CD4-positive, alpha-beta T cell treated with Interleukin-17A for 4 hours (primary cell): ENCODE results near the gene SHOC2.
A peak's percentile ranks its signal among the peaks of the same experiment; 100 is the strongest.

Experiments
- DNase-seq: peaks from one replicate; pipeline ENCODE4 v3.0.0-alpha.2; 2020; ENCODE audit warnings: mixed read lengths

SHOC2 gene

GRCh38 chr10:110985497-110986275 is 66.3 kb downstream of the SHOC2 start:
- no peak for DNase-seq

- no peak for DNase-seq
Measured at GRCh38 chr10:110989016-110989415, 69.6 kb downstream of the SHOC2 start.

GRCh38 chr10:110992006-110992800 is 72.8 kb downstream of the SHOC2 start:
- no peak for DNase-seq

DNA sequence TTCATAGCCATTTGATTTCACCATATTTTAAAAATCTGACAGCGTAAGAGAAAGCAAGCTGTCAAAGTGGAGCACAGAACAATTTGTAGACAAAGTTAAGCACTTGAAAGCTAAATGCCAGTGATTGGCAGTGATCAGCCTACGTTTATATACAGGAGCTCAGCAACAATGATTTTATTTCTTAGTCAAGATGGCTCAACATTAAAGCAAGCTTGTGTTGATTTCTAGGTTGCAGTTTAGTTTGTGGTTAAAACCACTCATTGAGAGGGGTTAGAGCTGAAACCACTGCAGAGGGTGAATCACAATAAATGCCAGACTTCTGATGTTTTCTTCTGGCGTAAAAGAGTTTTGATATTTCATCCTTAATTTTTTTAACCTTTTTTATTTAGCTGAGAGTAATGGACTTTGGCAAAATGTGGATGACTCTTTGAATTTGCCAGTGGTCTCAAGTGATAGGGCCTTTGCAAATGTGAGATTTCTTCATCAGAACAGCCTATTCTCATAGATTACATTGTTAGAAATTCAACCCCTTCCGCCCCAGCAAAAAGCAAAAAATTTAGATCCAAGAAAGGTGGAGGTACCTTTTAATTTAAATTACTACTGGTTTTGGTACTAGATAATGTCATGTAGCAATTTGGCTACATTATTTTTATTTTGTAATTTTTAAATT is 73.8 kb downstream of the SHOC2 start:
- peak; percentile 27 for DNase-seq

DNA sequence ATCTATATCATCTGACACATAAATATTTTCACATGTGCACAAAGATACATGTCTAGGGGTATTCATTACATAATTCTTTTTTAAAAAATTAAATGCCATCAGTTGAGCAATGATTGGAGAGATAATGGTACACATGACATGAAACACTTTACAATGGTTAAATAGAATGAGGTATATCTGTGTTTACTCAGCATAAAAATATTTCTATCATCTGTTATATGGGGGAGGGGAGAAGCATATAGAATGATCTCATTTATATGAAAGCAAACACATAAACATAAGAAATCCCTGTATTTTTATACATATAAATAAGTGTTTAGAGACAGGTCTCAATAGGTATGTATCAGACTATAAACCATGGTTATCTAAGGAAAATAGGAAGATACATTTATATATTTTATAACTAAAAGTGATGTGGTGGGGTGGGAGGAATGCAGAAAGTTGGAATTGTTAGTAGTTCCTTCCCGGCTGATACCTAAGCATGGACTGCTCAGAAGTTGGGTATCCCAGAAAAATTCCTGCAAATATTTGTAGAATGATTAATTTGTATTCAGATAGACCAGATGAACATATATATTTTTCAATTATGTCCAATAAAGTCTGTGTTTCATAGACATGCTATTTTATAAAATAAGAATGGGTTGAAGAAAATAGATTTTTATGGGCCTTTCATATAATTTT is 75.1 kb downstream of the SHOC2 start:
- no peak for DNase-seq

DNA sequence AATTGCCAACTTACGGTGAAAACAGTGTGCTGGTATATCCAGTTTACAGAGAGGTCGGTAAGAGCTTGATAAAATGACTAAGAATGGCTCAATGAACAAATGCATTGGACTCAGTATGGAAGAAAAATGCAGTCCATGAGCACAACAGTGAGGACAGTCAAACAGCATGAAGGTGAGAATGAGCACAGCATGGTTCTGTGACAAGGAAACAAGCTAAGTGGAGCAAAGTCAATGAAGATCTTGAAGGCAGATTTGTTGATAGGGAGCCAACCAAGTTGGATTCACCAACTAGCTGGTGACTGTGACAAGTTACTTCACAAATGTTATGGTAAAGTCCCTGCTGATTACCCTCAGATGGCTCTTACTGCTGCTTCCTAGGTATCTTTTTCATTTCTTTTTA is 75.9 kb downstream of the SHOC2 start:
- no peak for DNase-seq

GRCh38 chr10:110996256-110996655 is 76.9 kb downstream of the SHOC2 start:
- no peak for DNase-seq

DNA sequence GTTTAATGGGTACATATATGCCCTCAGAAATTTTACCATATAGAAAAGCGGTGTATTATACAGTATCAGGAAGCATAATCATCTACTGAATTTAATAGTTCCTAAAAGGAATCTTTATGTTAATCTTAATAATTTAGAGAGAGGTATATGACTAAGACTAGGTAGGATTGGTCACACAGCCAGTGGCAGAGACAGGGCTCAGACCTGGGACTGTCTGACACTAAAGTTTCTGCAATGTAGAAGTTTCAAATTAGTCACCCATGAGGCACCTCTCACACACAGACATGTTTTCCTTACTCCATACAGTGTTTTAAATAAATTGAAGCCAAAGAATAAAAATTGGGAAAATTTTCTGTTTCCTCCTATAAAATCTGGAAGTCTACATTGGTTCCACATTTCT is 84.6 kb downstream of the SHOC2 start:
- DNase-seq = no peak

- no peak for DNase-seq
Measured at GRCh38 chr10:111007486-111007885, 88.1 kb downstream of the SHOC2 start.

- no peak for DNase-seq
Measured at GRCh38 chr10:111015181-111015580, 95.8 kb downstream of the SHOC2 start.

- DNase-seq = no peak
Measured at GRCh38 chr10:111017098-111017497, 97.7 kb downstream of the SHOC2 start.

DNA sequence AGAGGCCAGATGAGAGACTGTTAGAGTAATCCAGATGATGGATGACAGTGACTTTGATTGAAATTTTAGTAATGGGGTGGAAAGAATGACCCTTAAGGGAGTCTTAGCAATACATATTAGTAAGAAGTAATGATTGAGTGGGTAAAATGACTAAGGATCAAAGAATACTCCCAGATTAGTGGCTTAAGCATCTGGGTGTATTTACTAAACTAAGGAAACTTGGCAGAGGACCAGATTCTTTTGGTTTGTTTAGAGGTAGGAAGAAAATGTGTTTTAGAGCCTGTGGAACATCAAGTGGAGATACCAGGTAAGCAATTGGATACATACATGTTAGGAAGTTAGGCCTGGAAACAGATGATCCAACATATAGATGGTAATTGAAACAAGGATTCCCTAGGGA is 98.6 kb downstream of the SHOC2 start:
- DNase-seq = no peak

DNA sequence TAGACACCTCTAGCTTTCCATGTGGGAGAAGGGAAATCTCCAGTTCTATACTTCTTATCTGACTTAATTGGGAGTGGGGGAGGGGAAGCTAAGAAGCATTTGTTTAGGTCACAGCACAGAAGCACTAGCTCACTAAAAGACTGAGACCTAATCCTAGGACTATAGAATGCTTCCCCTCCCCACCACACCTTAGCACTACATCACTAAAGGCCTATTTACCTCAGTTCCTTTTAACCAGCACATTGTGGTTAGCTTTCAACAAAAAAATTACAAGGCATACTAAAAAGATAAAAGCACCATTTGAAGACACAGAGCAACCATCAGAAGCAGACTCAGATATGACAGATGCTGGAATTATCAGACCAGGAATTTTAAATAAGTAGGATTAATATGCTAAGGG is 103.7 kb downstream of the SHOC2 start:
- no peak for DNase-seq

DNA sequence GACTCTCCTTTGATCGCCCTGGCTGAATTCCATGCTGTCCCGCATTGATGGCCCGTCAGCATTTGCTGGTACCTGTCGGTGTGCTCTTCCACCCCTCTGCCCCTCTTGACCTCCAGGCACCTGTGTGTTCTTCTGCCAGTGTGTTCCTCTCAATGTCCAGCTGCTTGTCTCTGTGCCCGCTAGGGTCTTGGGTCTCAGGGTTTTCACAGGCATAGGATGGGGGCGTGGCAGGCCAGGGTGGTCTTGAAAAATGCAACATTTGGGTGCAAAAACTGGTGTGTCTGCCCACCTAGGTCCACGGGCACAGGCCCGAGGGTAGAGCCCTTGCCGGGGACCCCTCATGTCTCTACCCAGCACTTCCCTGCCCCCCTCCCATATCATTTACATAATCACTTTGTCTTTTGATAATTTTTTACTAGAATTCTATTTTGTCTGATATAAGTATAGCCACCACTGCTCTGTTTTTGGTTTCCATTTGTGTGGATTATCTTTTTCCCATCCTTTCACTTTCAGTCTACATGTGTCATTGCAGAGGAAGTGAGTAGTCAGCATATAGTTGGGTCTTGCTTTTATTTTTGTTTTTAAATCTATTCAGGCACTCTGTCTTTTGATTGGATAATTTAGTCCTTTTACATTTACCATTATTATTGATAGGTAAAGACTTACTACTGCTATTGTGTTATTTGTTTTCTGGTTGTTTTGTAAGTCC is 110.8 kb downstream of the SHOC2 start:
- no peak for DNase-seq

DNA sequence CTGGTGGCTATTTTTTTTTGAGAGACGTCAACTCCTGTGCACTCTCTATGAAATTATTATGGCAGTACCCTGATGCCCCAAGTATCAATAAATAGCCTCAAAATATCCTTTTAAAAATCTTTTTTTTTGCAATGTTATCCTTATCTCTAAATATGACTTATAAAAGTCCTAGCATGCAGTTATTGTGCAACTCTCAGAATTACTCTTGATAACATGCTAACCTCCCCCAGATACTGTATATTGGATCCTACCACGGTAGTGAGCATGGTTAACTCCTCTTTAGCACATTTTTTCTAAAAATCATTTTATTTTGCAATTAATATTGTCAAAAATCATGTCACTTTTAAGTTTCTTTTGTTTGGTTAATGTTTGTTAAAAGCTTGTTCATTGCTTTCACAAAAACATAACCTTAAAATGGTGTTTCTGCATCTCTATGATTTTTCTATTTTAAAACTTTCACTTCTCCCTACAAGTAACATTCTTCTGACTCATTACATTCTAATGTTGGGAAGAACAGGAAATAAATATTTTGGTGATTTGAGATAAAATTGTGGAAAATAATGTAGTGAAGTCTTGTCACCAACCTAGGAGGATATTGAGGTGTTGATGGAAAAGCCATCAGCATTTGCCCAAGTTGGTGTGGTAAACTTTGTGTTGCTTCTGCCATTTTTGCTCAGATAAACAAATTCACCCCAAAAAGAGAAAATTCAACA is 115.3 kb downstream of the SHOC2 start:
- DNase-seq = no peak

- DNase-seq = no peak
Measured at GRCh38 chr10:111035542-111035941, 116.1 kb downstream of the SHOC2 start.

GRCh38 chr10:111037858-111038257 is 118.5 kb downstream of the SHOC2 start:
- DNase-seq = no peak

DNA sequence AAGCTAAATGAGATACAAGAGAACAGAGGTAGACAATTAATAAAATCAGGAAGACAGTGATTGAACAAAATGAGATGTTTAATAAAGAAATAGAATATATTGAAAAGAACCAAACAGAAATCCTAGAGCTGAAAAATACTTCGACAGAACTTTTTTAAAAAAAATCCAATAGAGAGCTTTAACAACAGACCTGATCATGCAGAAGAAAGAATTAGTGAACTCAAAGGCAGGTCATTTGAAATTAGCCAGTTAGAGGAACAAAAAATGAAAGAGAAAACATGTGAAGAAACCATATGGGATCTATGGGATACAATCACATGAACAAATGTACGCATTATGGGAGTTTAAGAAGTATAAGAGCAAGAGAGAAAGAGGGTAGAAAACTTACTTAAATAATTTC is 120.1 kb downstream of the SHOC2 start:
- no peak for DNase-seq

DNA sequence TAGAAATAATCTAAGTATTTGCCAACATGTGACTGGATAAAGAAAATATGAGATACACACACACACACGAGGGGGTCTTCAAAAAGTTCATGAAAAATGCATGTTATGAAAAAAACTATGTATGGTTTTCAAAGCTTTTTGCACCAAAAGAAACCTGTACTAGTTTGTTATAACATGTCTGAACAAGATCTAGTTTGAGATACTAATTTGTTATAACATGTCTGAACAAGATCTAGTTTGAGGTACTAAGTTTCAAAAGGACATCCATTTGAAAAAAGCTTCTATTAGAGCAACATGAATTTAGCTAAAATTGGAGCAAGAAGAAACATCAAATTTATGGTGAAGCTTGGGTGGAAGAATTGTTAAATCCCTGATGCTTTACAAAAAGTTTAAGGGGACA is 137.6 kb downstream of the SHOC2 start:
- DNase-seq = no peak
